Suprapubic skin (tissue), 4 donors: Measurements from ENCODE around the gene NRBP1. TPM values are rescaled to one million over a fixed set of nuclear protein-coding genes. Genes with fewer than 3 reads are reported as not detected.
A peak's percentile ranks its signal among the peaks of the same experiment; 100 is the strongest.

Source experiments
- DNase-seq, 2 donors: peaks; one replicate each; pipeline ENCODE4 v3.0.0-alpha.2; 2019; ENCODE audit warnings: low spot score in 2 of 2
- H3K27ac ChIP-seq: fragments of 200-600 bp; sonication (generic); one replicate; pipeline ENCODE4 v1.5.1; 2019
- H3K27me3 ChIP-seq: fragments of 200-600 bp; sonication (generic); one replicate; pipeline ENCODE4 v1.5.1; 2019
- H3K36me3 ChIP-seq: fragments of 200-600 bp; sonication (generic); one replicate; pipeline ENCODE4 v1.5.1; 2019
- H3K4me1 ChIP-seq: fragments of 200-600 bp; sonication (generic); one replicate; pipeline ENCODE4 v1.5.1; 2019
- H3K4me3 ChIP-seq: fragments of 200-600 bp; sonication (generic); one replicate; pipeline ENCODE4 v1.5.1; 2019; ENCODE audit warnings: mild to moderate bottlenecking
- H3K9me3 ChIP-seq: fragments of 200-600 bp; sonication (generic); one replicate; pipeline ENCODE4 v1.5.1; 2019
- CTCF ChIP-seq, 2 donors: fragments of 200-600 bp in 1 of 2; fragments of 450-650 bp in 1 of 2; sonication (generic) in 1 of 2; IDR thresholded peaks; one replicate each; pipeline ENCODE4 v1.5.1; 2016 to 2019; ENCODE audit warnings: antibody characterized with exemption in 2 of 2, mild to moderate bottlenecking in 1 of 2, moderate library complexity in 1 of 2
- EP300 ChIP-seq: sonication (generic); formaldehyde crosslinking; IDR thresholded peaks from one replicate; pipeline ENCODE4 v1.6.1; 2017; ENCODE audit warnings: antibody characterized with exemption
- POLR2A ChIP-seq, 2 donors: fragments of 450-650 bp; IDR thresholded peaks; one replicate each; pipeline ENCODE4 v1.6.1; 2017; ENCODE audit warnings: antibody characterized with exemption in 2 of 2, mild to moderate bottlenecking in 2 of 2, moderate library complexity in 2 of 2
- POLR2AphosphoS5 ChIP-seq, 3 donors: sonication (generic); formaldehyde crosslinking; IDR thresholded peaks; one replicate each; pipeline ENCODE4 v1.6.1; 2017; ENCODE audit warnings: antibody characterized with exemption in 3 of 3
- WGBS: methylation state at CpG from one replicate; pipeline ENCODE4 v1.1.5; 2018; 5-methylcytosine and 5-hydroxymethylcytosine counted together
- total RNA-seq, 4 donors: library from RNA; depleted of rRNA; stranded (reverse); fragments of >200 nt; gene quantifications; one replicate each; pipeline ENCODE4 v1.1.0, GENCODE V29; 2016

NRBP1 gene
- total RNA-seq, 4 donors from 2014 or later, result 66.8 to 84.3 (median 77.0) TPM

GRCh38 chr2:27445155-27445554, 16.7 kb downstream of the NRBP1 start:
- Histone ChIP-seq H3K4me1 (peaks cover 24% of the 10 kb centered on the region), H3K27ac (peak overlapping the region; percentile 61), H3K4me3 (no peak overlapping the region), H3K9me3 (no peaks in the 10 kb centered on the region), H3K36me3 (peaks cover 48% of the 10 kb centered on the region), H3K27me3 (no peaks in the 10 kb centered on the region)
- 86% methylated on average over 5 of the region's 8 CpGs for WGBS
- TF ChIP-seq POLR2AphosphoS5 (IDR thresholded peaks at IDR 0.05) (no peak), POLR2A (IDR thresholded peaks at IDR 0.05) (no peak), CTCF (IDR thresholded peaks at IDR 0.05) (no peak), EP300 (no peak)
- DNase-seq, result no peak

- no peak for TF ChIP-seq EP300
- TF ChIP-seq POLR2AphosphoS5 (IDR thresholded peaks at IDR 0.05), result no peak
- TF ChIP-seq CTCF (IDR thresholded peaks at IDR 0.05), result no peak
- TF ChIP-seq POLR2A (IDR thresholded peaks at IDR 0.05), result no peak
- peak in 1 of 2 donors; percentile 63 for DNase-seq
- WGBS, result 45% methylated on average over 8 of the region's 8 CpGs
- no peaks in the 10 kb centered on the region for H3K9me3 ChIP-seq
- no peak overlapping the region for H3K4me3 ChIP-seq
- peaks cover 24% of the 10 kb centered on the region for H3K4me1 ChIP-seq
- H3K27ac ChIP-seq, result peak overlapping the region; percentile 61
- no peaks in the 10 kb centered on the region for H3K27me3 ChIP-seq
- peaks cover 48% of the 10 kb centered on the region for H3K36me3 ChIP-seq
Observed at GRCh38 chr2:27445615-27446014, 17.2 kb downstream of the NRBP1 start.

GRCh38 chr2:27446057-27446456, 17.6 kb downstream of the NRBP1 start:
- Histone ChIP-seq H3K9me3 (no peaks in the 10 kb centered on the region), H3K36me3 (peaks cover 43% of the 10 kb centered on the region), H3K27me3 (no peaks in the 10 kb centered on the region), H3K4me1 (peaks cover 24% of the 10 kb centered on the region), H3K27ac (peak overlapping the region; percentile 61), H3K4me3 (no peak overlapping the region)
- no peak for TF ChIP-seq CTCF (IDR thresholded peaks at IDR 0.05)
- 33% methylated on average over 3 of the region's 3 CpGs for WGBS
- DNase-seq, result peak in 1 of 2 donors; percentile 70

DNA sequence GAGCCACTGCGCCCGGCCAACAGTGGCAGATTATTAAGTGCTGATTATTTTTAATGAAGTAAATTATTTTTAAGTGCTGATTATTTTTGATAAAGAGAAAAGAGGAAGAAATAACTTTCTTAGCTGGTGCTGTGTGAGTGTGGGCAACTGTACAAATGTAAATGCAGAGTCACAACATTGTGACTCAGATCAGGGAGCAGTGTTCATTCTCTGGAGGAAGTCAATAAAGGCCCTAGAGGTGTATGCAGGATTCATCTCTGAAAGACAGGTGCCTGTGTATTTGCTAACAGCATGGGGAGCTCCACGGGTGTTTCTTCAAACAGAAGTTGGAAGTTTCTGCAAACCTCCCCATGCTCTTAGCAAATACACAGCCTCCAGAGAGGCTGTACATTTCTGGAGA, 19.9 kb downstream of the NRBP1 start:
- Histone ChIP-seq H3K9me3 (no peaks in the 10 kb centered on the region), H3K27ac (no peak overlapping the region), H3K4me1 (peaks cover 13% of the 10 kb centered on the region), H3K4me3 (no peak overlapping the region), H3K27me3 (no peaks in the 10 kb centered on the region), H3K36me3 (peaks cover 46% of the 10 kb centered on the region)
- TF ChIP-seq POLR2AphosphoS5 (IDR thresholded peaks at IDR 0.05), result no peak
- no peak for TF ChIP-seq POLR2A (IDR thresholded peaks at IDR 0.05)
- TF ChIP-seq EP300, result no peak
- no peak for TF ChIP-seq CTCF (IDR thresholded peaks at IDR 0.05)
- WGBS, result 94% methylated on average over 3 of the region's 3 CpGs
- DNase-seq, result no peak

- Histone ChIP-seq H3K27ac (no peak overlapping the region), H3K4me3 (no peak overlapping the region), H3K36me3 (peaks cover 73% of the 10 kb centered on the region), H3K27me3 (no peaks in the 10 kb centered on the region), H3K9me3 (no peaks in the 10 kb centered on the region), H3K4me1 (peaks cover 3% of the 10 kb centered on the region)
- TF ChIP-seq POLR2AphosphoS5 (IDR thresholded peaks at IDR 0.05) (no peak), CTCF (IDR thresholded peaks at IDR 0.05) (no peak), POLR2A (IDR thresholded peaks at IDR 0.05) (no peak)
- 100% methylated on average over 1 of the region's 1 CpG for WGBS
- DNase-seq, result no peak
Observed at GRCh38 chr2:27451095-27451494, 22.7 kb downstream of the NRBP1 start.
